K562 (cell line): Measurements from ENCODE around the gene LMAN1L. TPM values are rescaled to one million over a fixed set of nuclear protein-coding genes. Genes with fewer than 3 reads are reported as not detected.

Experiments used
- ADNP ChIP-seq: fragments of 200-800 bp; sonication (Bioruptor generic); IDR thresholded peaks from 2 replicates; pipeline ENCODE4 v1.6.1; 2016; ENCODE audit warnings: missing genetic modification characterization, missing compliant biosample characterization
- polyA plus RNA-seq, 8 experiments: library from polyadenylated mRNA; depleted of rRNA in 4 of 8; stranded (reverse) in 5 of 8; unstranded in 3 of 8; fragments of >200 nt; fragmentation: Nextera tagmentation in 2 of 8; fragmentation: Illumina TruSeq in 1 of 8; extraction: Ambion mirVana in 2 of 8; extraction: Trizol in 1 of 8; gene quantifications; 2 replicates each; pipeline versions ENCODE4 v1.2.1 to v1.2.3, GENCODE V29; 2011 to 2014; ENCODE audit warnings: inconsistent platforms in 1 of 8, missing spikeins in 1 of 8
- total RNA-seq, 7 experiments: library from RNA; depleted of rRNA in 6 of 7; stranded (reverse); fragments of >200 nt in 6 of 7; fragmentation: Illumina TruSeq in 2 of 7; extraction: Trizol in 2 of 7; gene quantifications; 2 replicates each; pipeline versions ENCODE4 v1.2.1 to v1.2.3, GENCODE V29; 2011 to 2021; ENCODE audit warnings: low replicate concordance in 1 of 7
- TF ChIP-seq, protein P1 (sequence below), 2 experiments: fragments of 450-650 bp in 1 of 2; sonication (generic) in 1 of 2; formaldehyde crosslinking in 1 of 2; IDR thresholded peaks; 2 replicates each; pipeline versions ENCODE4 v1.7.1 to v1.9.0; 2016 to 2022; ENCODE audit warnings: inconsistent platforms in 1 of 2, mild to moderate bottlenecking in 1 of 2, missing genetic modification reagents in 1 of 2

The LMAN1L gene
- total and polyA plus RNA-seq, 9 of the 15 experiments (the other 6 are each of a cell fraction or from before 2014, with no cell fraction given) = not detected

DNA sequence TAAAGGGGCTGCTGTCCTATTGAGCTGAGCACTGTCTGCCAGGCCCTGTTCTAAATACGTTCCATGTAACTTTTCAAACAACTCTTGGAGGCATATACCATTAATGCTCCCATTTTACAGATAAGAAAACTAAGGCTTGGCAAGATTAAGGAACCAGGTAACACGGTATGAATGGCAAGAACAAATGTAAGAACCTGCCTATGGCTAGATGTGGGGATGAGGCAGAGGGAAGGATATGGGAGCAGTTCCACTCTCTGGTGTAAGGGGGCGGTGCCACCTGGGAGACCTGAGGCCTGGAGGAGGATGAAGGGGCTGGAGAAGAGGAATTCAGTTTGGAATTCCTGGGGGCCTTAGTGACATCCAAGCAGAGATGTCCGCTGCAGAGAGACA is 3.8 kb upstream of the LMAN1L start (continued):
- TF ChIP-seq, protein P1, sequence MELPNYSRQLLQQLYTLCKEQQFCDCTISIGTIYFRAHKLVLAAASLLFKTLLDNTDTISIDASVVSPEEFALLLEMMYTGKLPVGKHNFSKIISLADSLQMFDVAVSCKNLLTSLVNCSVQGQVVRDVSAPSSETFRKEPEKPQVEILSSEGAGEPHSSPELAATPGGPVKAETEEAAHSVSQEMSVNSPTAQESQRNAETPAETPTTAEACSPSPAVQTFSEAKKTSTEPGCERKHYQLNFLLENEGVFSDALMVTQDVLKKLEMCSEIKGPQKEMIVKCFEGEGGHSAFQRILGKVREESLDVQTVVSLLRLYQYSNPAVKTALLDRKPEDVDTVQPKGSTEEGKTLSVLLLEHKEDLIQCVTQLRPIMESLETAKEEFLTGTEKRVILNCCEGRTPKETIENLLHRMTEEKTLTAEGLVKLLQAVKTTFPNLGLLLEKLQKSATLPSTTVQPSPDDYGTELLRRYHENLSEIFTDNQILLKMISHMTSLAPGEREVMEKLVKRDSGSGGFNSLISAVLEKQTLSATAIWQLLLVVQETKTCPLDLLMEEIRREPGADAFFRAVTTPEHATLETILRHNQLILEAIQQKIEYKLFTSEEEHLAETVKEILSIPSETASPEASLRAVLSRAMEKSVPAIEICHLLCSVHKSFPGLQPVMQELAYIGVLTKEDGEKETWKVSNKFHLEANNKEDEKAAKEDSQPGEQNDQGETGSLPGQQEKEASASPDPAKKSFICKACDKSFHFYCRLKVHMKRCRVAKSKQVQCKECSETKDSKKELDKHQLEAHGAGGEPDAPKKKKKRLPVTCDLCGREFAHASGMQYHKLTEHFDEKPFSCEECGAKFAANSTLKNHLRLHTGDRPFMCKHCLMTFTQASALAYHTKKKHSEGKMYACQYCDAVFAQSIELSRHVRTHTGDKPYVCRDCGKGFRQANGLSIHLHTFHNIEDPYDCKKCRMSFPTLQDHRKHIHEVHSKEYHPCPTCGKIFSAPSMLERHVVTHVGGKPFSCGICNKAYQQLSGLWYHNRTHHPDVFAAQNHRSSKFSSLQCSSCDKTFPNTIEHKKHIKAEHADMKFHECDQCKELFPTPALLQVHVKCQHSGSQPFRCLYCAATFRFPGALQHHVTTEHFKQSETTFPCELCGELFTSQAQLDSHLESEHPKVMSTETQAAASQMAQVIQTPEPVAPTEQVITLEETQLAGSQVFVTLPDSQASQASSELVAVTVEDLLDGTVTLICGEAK (IDR thresholded peaks at IDR 0.05) = no peak
- TF ChIP-seq, protein P1 (CRISPR knock-in tag; IDR thresholded peaks at IDR 0.05) = no peak
- TF ChIP-seq ADNP (tag) = 0 out of 2 replicates have a peak, but pooled peaks have one; percentile 30
